B cell (primary cell): ENCODE data around the gene PPEF2. TPM values are rescaled to one million over a fixed set of nuclear protein-coding genes. Genes with fewer than 3 reads are reported as not detected.

Experiments used
- ATAC-seq: fragments of 200-7000 bp; cut with Tn5 transposase; one replicate; pipeline ENCODE4 v1.10.0; 2021; ENCODE audit warnings: low read depth, mild to moderate bottlenecking, moderate number of reproducible peaks, moderate library complexity
- CTCF ChIA-PET: fragments of 350-600 bp; sonication (Branson Sonifier 250); formaldehyde crosslinking; loops from one replicate; lab custom pipeline; 2021; ENCODE audit warnings: antibody characterized with exemption, inconsistent platforms; lab: Charles Lee
- POLR2A ChIA-PET: fragments of 350-600 bp; sonication (Branson Sonifier 250); formaldehyde crosslinking; loops from one replicate; lab custom pipeline; 2021; ENCODE audit warnings: antibody characterized with exemption; lab: Charles Lee
- DNase-seq: peaks from one replicate; pipeline ENCODE4 v3.0.0; 2013
- H2AFZ ChIP-seq: 2 replicates; pipeline ENCODE4 v1.6.1; 2012; ENCODE audit warnings: mild to moderate bottlenecking, low read depth, low read length; ENCODE audit not compliant: insufficient read depth, poor library complexity, severe bottlenecking
- H3K27ac ChIP-seq, 2 donors: 1 replicate in 1 of 2; 2 replicates in 1 of 2; pipeline ENCODE4 v1.5.1; 2012 to 2013; ENCODE audit warnings: low read length in 2 of 2, mild to moderate bottlenecking in 2 of 2, moderate library complexity in 1 of 2
- H3K27me3 ChIP-seq, 4 experiments: fragments of 200-600 bp in 1 of 4; sonication (generic) in 1 of 4; replicated peaks in 1 of 4; 1 replicate in 2 of 4; 2 replicates in 2 of 4; pipeline versions ENCODE4 v1.6.1 to v1.7.0; 2013 to 2016; ENCODE audit warnings: low read length in 3 of 4, mild to moderate bottlenecking in 2 of 4, mixed read lengths in 1 of 4, moderate library complexity in 1 of 4; ENCODE audit not compliant: insufficient read depth in 4 of 4, control insufficient read depth in 3 of 4; ENCODE audit errors: control extremely low read depth in 1 of 4
- H3K36me3 ChIP-seq, 2 experiments: replicated peaks in 1 of 2; 1 replicate in 1 of 2; 2 replicates in 1 of 2; pipeline versions ENCODE4 v1.6.1 to v1.7.1; 2013; ENCODE audit warnings: low read length in 1 of 2; ENCODE audit not compliant: insufficient read depth in 2 of 2, control insufficient read depth in 1 of 2; ENCODE audit errors: control extremely low read depth in 1 of 2, extremely low read depth in 1 of 2
- H3K4me1 ChIP-seq, 2 donors: fragments of 200-600 bp in 1 of 2; sonication (generic) in 1 of 2; 1 replicate in 1 of 2; 2 replicates in 1 of 2; pipeline versions ENCODE4 v1.5.1 to v1.6.1; 2013 to 2017; ENCODE audit warnings: low read length in 2 of 2; ENCODE audit not compliant: control insufficient read depth in 2 of 2, insufficient read depth in 2 of 2
- H3K4me2 ChIP-seq: replicated peaks from 2 replicates; pipeline ENCODE3; 2012; ENCODE audit warnings: mild to moderate bottlenecking, low read depth, low read length; ENCODE audit not compliant: poor library complexity, severe bottlenecking
- H3K4me3 ChIP-seq, 5 experiments: fragments of 200-600 bp in 1 of 5; sonication (generic) in 1 of 5; 1 replicate in 3 of 5; 2 replicates in 2 of 5; pipeline versions ENCODE4 v1.5.1 to v1.7.0; 2011 to 2016; ENCODE audit warnings: low read length in 4 of 5, mild to moderate bottlenecking in 4 of 5, low read depth in 2 of 5, control low read depth in 1 of 5, moderate library complexity in 1 of 5; ENCODE audit not compliant: insufficient read depth in 1 of 5; ENCODE audit errors: control extremely low read depth in 1 of 5, extremely low read depth in 1 of 5
- H3K79me2 ChIP-seq: fragments of 200-600 bp; sonication (generic); one replicate; pipeline ENCODE4 v1.6.0; 2016; ENCODE audit warnings: low read length; ENCODE audit not compliant: control insufficient read depth, insufficient read depth
- H3K9ac ChIP-seq: fragments of 200-600 bp; sonication (generic); 2 replicates; pipeline ENCODE4 v1.6.1; 2017; ENCODE audit warnings: mild to moderate bottlenecking, low read length, moderate library complexity
- H3K9me3 ChIP-seq, 3 donors: one replicate each; pipeline versions ENCODE4 v1.6.1 to v1.7.1; 2013; ENCODE audit warnings: low read length in 2 of 3; ENCODE audit not compliant: control insufficient read depth in 2 of 3, insufficient read depth in 1 of 3; ENCODE audit errors: control extremely low read depth in 1 of 3
- H4K20me1 ChIP-seq: 2 replicates; pipeline ENCODE4 v1.6.0; 2012; ENCODE audit warnings: mild to moderate bottlenecking, low read length; ENCODE audit not compliant: insufficient read depth, control insufficient read depth, poor library complexity, severe bottlenecking
- H3K27ac Mint-ChIP-seq: one replicate; pipeline ENCODE4 v1.8.0; 2021; ENCODE audit warnings: mixed read lengths
- H3K27me3 Mint-ChIP-seq: one replicate; pipeline ENCODE4 v1.8.0; 2021; ENCODE audit warnings: mixed read lengths
- H3K4me1 Mint-ChIP-seq: one replicate; pipeline ENCODE4 v1.8.0; 2021; ENCODE audit warnings: mixed read lengths
- H3K4me3 Mint-ChIP-seq: one replicate; pipeline ENCODE4 v1.8.0; 2021; ENCODE audit warnings: mixed read lengths
- H3K9me3 Mint-ChIP-seq: one replicate; pipeline ENCODE4 v1.8.0; 2022; ENCODE audit warnings: mixed read lengths; ENCODE audit not compliant: insufficient read depth
- CTCF ChIP-seq: fragments of 200-600 bp; IDR thresholded peaks from one replicate; pipeline ENCODE4 v1.8.0; 2022; ENCODE audit warnings: antibody characterized with exemption, mild to moderate bottlenecking
- EZH2 ChIP-seq: IDR thresholded peaks from 2 replicates; pipeline ENCODE4 v1.6.1; 2012; ENCODE audit warnings: borderline replicate concordance, low read depth, mild to moderate bottlenecking, moderate library complexity, low read length; ENCODE audit not compliant: insufficient read depth, poor library complexity, severe bottlenecking
- WGBS: methylation state at CpG from one replicate; pipeline ENCODE4 v1.1.5; 2013; ENCODE audit warnings: missing lambda C conversion rate; ENCODE audit not compliant: insufficient coverage; 5-methylcytosine and 5-hydroxymethylcytosine counted together
- intact Hi-C: fragments of 100-400 bp; cut with micrococcal nuclease; formaldehyde crosslinking; loops from one replicate; pipeline ENCODE4 v1.10.0; 2022
- polyA plus RNA-seq: library from polyadenylated mRNA; depleted of rRNA; stranded (reverse); fragments of >200 nt; gene quantifications from 2 replicates; pipeline ENCODE4 v1.2.3, GENCODE V29; 2012
- total RNA-seq, 2 donors: library from RNA; stranded (reverse); fragments of 120-200 nt in 1 of 2; gene quantifications; 1 replicate in 1 of 2; 2 replicates in 1 of 2; pipeline versions ENCODE4 v1.2.3 to v1.2.4, GENCODE V29; 2013 to 2022

Gene PPEF2
- total and polyA plus RNA-seq, 2 donors (not counting 1 experiment from before 2014, with no cell fraction given), result 0.07 to 0.10 TPM

DNA sequence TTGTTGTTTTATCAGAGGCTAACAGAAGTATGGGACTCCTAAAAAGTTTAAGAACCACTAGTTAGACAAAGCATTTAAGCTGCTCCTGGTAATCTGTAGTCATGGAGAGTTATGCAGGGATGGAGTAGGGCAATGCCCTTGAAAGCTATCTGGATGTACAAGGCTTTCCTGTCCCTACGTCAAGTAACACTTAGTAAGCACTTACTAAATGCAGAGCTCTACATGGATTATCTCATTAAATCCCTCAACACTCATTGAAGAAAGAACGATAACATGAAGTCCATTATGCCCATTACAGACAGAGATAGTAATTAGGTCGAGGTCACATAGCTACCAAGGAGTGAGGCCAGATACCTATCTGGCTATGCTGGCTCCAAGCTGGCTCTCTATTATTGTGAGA lies 33.2 kb downstream of the PPEF2 start:
- TF ChIP-seq CTCF (no peak), EZH2 (no peak)
- Histone ChIP-seq H3K79me2 (no peaks in the 10 kb centered on the region), H3K4me3 (no peak overlapping the region), H3K9me3 (no peaks in the 10 kb centered on the region), H3K27me3 (no peaks in the 10 kb centered on the region), H3K36me3 (no peaks in the 10 kb centered on the region), H3K4me2 (no peak overlapping the region), H3K9ac (no peak overlapping the region), H4K20me1 (no peaks in the 10 kb centered on the region), H3K4me1 (no peaks in the 10 kb centered on the region), H2AFZ (no peak overlapping the region), H3K27ac (no peak overlapping the region)
- DNase-seq (no peak), ATAC-seq (no peak)
- H3K9me3 Mint-ChIP-seq, result no peaks in the 10 kb centered on the region
- 100% methylated on average over 1 of the region's 3 CpGs for WGBS
- H3K27ac Mint-ChIP-seq, result no peak overlapping the region
- peaks cover 9% of the 10 kb centered on the region for H3K27me3 Mint-ChIP-seq
- no peaks in the 10 kb centered on the region for H3K4me1 Mint-ChIP-seq
- H3K4me3 Mint-ChIP-seq, result no peak overlapping the region
- ChIA-PET CTCF (interaction anchor here (2.2 kb wide), 1 partner anchor 21 kb away, joined by 4 read pairs; no protein-coding TSS in a partner anchor), POLR2A (no interaction called here)
- intact Hi-C loops, result no loop called here

GRCh38 chr4:75867130-75867529 lies 35.1 kb downstream of the PPEF2 start:
- Histone ChIP-seq H2AFZ (no peak overlapping the region), H3K4me1 (no peaks in the 10 kb centered on the region), H3K79me2 (no peaks in the 10 kb centered on the region), H3K27ac (no peak overlapping the region), H3K4me2 (no peak overlapping the region), H3K9ac (no peak overlapping the region), H4K20me1 (no peaks in the 10 kb centered on the region), H3K9me3 (no peaks in the 10 kb centered on the region), H3K4me3 (no peak overlapping the region), H3K36me3 (no peaks in the 10 kb centered on the region), H3K27me3 (no peaks in the 10 kb centered on the region)
- no peak overlapping the region for H3K27ac Mint-ChIP-seq
- H3K9me3 Mint-ChIP-seq, result peaks cover 2% of the 10 kb centered on the region
- DNase-seq (no peak), ATAC-seq (no peak)
- TF ChIP-seq CTCF (no peak), EZH2 (no peak)
- no peak overlapping the region for H3K4me3 Mint-ChIP-seq
- WGBS, result 100% methylated on average over 1 of the region's 3 CpGs
- H3K27me3 Mint-ChIP-seq, result peaks cover 9% of the 10 kb centered on the region
- H3K4me1 Mint-ChIP-seq, result no peaks in the 10 kb centered on the region
- ChIA-PET CTCF (interaction anchor here (1.0 to 1.2 kb wide), 2 partner anchors 20 to 129 kb away, joined by 3 to 4 read pairs; no protein-coding TSS in a partner anchor), POLR2A (no interaction called here)
- intact Hi-C loops, result no loop called here
